Measurements from ENCODE around the gene MRPL21.

DNA sequence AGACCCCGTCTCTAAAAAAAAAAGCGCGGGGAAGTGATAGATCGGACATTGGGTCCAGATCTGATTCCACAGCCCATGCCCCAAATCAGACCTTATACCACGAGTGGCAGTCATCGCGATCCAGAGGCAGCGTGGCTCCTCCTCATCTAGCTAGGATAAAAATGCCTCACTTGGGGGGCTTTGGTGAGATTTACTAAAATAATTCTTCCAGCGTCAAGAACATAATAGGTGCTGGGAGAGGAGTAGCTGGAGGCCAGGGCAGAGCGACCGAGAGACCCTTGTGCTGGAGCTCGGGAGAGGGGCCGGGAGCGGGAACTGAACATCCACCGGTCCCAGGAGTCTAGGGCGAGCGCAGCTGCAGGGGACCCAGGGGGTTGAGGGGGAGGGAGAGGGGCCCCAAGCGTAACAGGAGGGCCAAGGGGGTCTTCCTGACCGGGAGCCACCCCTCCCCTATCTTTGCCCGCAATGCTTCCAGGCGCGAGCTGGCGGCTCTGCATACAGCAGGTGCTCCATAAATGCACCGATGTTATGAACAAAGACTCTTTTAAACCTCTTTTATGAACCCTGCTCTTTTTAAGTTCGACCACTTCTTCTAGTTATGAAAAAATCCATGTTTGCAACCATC, 61.1 kb downstream of the MRPL21 start:
- no peak for TF ChIP-seq EZH2 (IDR thresholded peaks at IDR 0.05; ENCODE audit: low read length)
- TF ChIP-seq, protein P1, sequence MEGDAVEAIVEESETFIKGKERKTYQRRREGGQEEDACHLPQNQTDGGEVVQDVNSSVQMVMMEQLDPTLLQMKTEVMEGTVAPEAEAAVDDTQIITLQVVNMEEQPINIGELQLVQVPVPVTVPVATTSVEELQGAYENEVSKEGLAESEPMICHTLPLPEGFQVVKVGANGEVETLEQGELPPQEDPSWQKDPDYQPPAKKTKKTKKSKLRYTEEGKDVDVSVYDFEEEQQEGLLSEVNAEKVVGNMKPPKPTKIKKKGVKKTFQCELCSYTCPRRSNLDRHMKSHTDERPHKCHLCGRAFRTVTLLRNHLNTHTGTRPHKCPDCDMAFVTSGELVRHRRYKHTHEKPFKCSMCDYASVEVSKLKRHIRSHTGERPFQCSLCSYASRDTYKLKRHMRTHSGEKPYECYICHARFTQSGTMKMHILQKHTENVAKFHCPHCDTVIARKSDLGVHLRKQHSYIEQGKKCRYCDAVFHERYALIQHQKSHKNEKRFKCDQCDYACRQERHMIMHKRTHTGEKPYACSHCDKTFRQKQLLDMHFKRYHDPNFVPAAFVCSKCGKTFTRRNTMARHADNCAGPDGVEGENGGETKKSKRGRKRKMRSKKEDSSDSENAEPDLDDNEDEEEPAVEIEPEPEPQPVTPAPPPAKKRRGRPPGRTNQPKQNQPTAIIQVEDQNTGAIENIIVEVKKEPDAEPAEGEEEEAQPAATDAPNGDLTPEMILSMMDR (optimal IDR thresholded peaks at IDR 0.05 in 1 of 3, IDR thresholded peaks at IDR 0.05 in 1 of 3, conservative IDR thresholded peaks at IDR 0.05 in 1 of 3; ENCODE audit: extremely low read depth in 1 of 3, insufficient read depth in 2 of 3, low read length in 3 of 3): no peak

Data from keratinocyte (primary cell).